WTC11 (cell line): ENCODE measurements around the gene MMP28. TPM values are rescaled to one million over a fixed set of nuclear protein-coding genes. Genes with fewer than 3 reads are reported as not detected.

Experiments
- ATAC-seq: fragments of 200-7000 bp; cut with Tn5 transposase; 2 replicates; pipeline ENCODE4 v1.10.0; 2021; ENCODE audit warnings: mild to moderate bottlenecking, moderate library complexity
- CTCF ChIA-PET: fragments of 300-600 bp; sonication (Branson Sonifier 250); formaldehyde crosslinking; loops from one replicate; lab custom pipeline; 2021; ENCODE audit warnings: antibody characterized with exemption; lab: Charles Lee
- POLR2A ChIA-PET: fragments of 350-600 bp; sonication (Branson Sonifier 250); formaldehyde crosslinking; loops from one replicate; lab custom pipeline; 2021; ENCODE audit warnings: antibody characterized with exemption; lab: Charles Lee
- DNase-seq: peaks from one replicate; pipeline ENCODE4 v3.0.0; 2021; ENCODE audit warnings: low spot score
- H3K27ac Mint-ChIP-seq: 2 replicates; pipeline ENCODE4 v1.8.0; 2021; ENCODE audit warnings: mixed read lengths
- H3K27me3 Mint-ChIP-seq: 2 replicates; pipeline ENCODE4 v1.8.0; 2021; ENCODE audit warnings: low read depth, mild to moderate bottlenecking, moderate library complexity, mixed read lengths
- H3K36me3 Mint-ChIP-seq: 2 replicates; pipeline ENCODE4 v1.8.0; 2021; ENCODE audit warnings: mixed read lengths
- H3K4me1 Mint-ChIP-seq: 2 replicates; pipeline ENCODE4 v1.8.0; 2022; ENCODE audit warnings: mixed read lengths
- H3K4me3 Mint-ChIP-seq: 2 replicates; pipeline ENCODE4 v1.8.0; 2021; ENCODE audit warnings: mild to moderate bottlenecking, moderate library complexity, mixed read lengths
- H3K9me3 Mint-ChIP-seq: 2 replicates; pipeline ENCODE4 v1.8.0; 2021; ENCODE audit warnings: mixed read lengths
- CBFB ChIP-seq: sonication (generic); formaldehyde crosslinking; IDR thresholded peaks from 2 replicates; pipeline ENCODE4 v1.8.1; 2022; ENCODE audit warnings: mild to moderate bottlenecking, low read depth, missing genetic modification reagents
- CTCF ChIP-seq: fragments of 200-600 bp; IDR thresholded peaks from 2 replicates; pipeline ENCODE4 v1.8.0; 2022; ENCODE audit warnings: antibody characterized with exemption
- ELF4 ChIP-seq: sonication (generic); formaldehyde crosslinking; IDR thresholded peaks from 2 replicates; pipeline ENCODE4 v1.8.1; 2022; ENCODE audit warnings: low read depth, mild to moderate bottlenecking, moderate library complexity, missing genetic modification reagents
- EMX1 ChIP-seq: fragments of 250-450 bp; sonication (Bioruptor Pico); IDR thresholded peaks from 2 replicates; pipeline ENCODE4 v1.8.0; 2021; ENCODE audit warnings: mild to moderate bottlenecking
- NFATC4 ChIP-seq: fragments of 250-450 bp; sonication (Bioruptor Pico); IDR thresholded peaks from 2 replicates; pipeline ENCODE4 v1.9.0; 2021; ENCODE audit warnings: mild to moderate bottlenecking
- NR1H2 ChIP-seq: sonication (generic); formaldehyde crosslinking; IDR thresholded peaks from 2 replicates; pipeline ENCODE4 v1.9.0; 2021; ENCODE audit warnings: mild to moderate bottlenecking, moderate library complexity, missing genetic modification reagents
- PRDM15 ChIP-seq: sonication (generic); formaldehyde crosslinking; IDR thresholded peaks from 2 replicates; pipeline ENCODE4 v1.8.0; 2022; ENCODE audit warnings: missing genetic modification reagents
- SMAD4 ChIP-seq: sonication (generic); formaldehyde crosslinking; IDR thresholded peaks from 2 replicates; pipeline ENCODE4 v1.8.0; 2022; ENCODE audit warnings: mild to moderate bottlenecking, missing genetic modification reagents
- SOX15 ChIP-seq: fragments of 250-450 bp; sonication (Bioruptor Pico); IDR thresholded peaks from 2 replicates; pipeline ENCODE4 v1.9.0; 2021; ENCODE audit warnings: mild to moderate bottlenecking
- SP1 ChIP-seq: sonication (generic); formaldehyde crosslinking; conservative IDR thresholded peaks from 2 replicates; pipeline ENCODE4 v1.8.1; 2022; ENCODE audit warnings: missing genetic modification reagents
- STAT6 ChIP-seq: sonication (generic); formaldehyde crosslinking; conservative IDR thresholded peaks from 2 replicates; pipeline ENCODE4 v1.8.1; 2023; ENCODE audit warnings: mild to moderate bottlenecking, low read depth, missing genetic modification reagents, moderate library complexity
- TCF7 ChIP-seq: sonication (generic); formaldehyde crosslinking; IDR thresholded peaks from 2 replicates; pipeline ENCODE4 v1.8.0; 2022; ENCODE audit warnings: mild to moderate bottlenecking, low read depth, missing genetic modification reagents, moderate library complexity
- ZBTB21 ChIP-seq: sonication (generic); formaldehyde crosslinking; IDR thresholded peaks from 2 replicates; pipeline ENCODE4 v1.8.1; 2023; ENCODE audit warnings: mild to moderate bottlenecking, missing genetic modification reagents, borderline replicate concordance
- ZNF232 ChIP-seq: sonication (generic); formaldehyde crosslinking; IDR thresholded peaks from 2 replicates; pipeline ENCODE4 v1.8.0; 2022; ENCODE audit warnings: mild to moderate bottlenecking, missing genetic modification reagents
- ZNF263 ChIP-seq: sonication (generic); formaldehyde crosslinking; IDR thresholded peaks from 2 replicates; pipeline ENCODE4 v1.8.1; 2022; ENCODE audit warnings: low read depth, mild to moderate bottlenecking, moderate library complexity, missing genetic modification reagents
- ZNF317 ChIP-seq: sonication (generic); formaldehyde crosslinking; IDR thresholded peaks from 2 replicates; pipeline ENCODE4 v1.8.1; 2023; ENCODE audit warnings: low read depth, mild to moderate bottlenecking, moderate library complexity, missing genetic modification reagents, borderline replicate concordance
- ZNF671 ChIP-seq: fragments of 250-450 bp; sonication (Bioruptor Pico); IDR thresholded peaks from 2 replicates; pipeline ENCODE4 v1.8.0; 2021; ENCODE audit warnings: mild to moderate bottlenecking
- total RNA-seq: library from RNA; stranded (reverse); gene quantifications from 3 replicates; pipeline ENCODE4 v1.2.3, GENCODE V29; 2021
- TF ChIP-seq, protein P1 (sequence below): fragments of 250-450 bp; sonication (Bioruptor Pico); IDR thresholded peaks from 2 replicates; pipeline ENCODE4 v1.9.0; 2021; ENCODE audit warnings: mild to moderate bottlenecking

MMP28 gene
- total RNA-seq, 1 experiment from 2014 or later, result 0.22 TPM

DNA sequence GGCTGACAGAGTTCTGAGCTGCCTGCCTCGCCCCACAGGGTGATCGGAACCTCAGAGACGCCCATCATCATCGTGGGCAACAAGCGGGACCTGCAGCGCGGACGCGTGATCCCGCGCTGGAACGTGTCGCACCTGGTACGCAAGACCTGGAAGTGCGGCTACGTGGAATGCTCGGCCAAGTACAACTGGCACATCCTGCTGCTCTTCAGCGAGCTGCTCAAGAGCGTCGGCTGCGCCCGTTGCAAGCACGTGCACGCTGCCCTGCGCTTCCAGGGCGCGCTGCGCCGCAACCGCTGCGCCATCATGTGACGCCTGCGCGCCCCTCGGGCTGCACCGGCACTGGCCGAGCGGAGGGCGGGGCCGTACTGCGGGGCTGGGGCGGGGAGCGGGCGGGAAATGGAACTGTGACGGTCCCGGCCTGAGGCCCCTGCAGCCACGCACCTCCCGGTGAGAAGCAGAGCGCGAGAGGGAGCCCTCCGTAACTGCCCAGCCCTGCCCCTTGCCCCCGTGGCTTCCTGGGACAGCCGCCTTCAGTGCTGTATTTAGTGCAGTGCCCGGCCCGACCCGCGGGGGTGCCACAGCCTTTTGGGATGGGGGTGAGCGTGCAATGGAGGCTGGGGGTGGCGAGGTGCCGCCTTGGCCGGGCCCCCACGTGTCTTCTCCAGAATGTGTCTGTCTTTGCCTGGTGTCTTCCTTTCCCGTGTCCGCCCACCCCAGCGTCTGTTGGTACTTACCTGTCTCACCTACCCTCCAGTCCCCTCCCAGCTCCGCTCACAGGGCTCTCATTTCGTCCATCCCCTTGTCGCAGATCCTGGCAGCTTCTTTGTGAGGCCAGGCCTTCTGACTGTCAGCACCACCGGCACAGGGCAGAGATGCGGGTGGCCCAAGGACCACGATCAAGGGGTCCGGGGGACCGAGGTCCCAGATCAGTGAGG is 54.2 kb downstream of the MMP28 start (continued):
- no peak for TF ChIP-seq CTCF
- TF ChIP-seq ZNF671, result no peak
- peak; percentile 96 for TF ChIP-seq TCF7
- no peak for TF ChIP-seq EMX1
- peak; percentile 83; the same call in 1 of the 2 replicates for TF ChIP-seq STAT6 (CRISPR knock-in tag)
- peak; percentile 68; the same call in 1 of the 2 replicates for TF ChIP-seq ELF4 (CRISPR knock-in tag)
- TF ChIP-seq, protein P1, sequence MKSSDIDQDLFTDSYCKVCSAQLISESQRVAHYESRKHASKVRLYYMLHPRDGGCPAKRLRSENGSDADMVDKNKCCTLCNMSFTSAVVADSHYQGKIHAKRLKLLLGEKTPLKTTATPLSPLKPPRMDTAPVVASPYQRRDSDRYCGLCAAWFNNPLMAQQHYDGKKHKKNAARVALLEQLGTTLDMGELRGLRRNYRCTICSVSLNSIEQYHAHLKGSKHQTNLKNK (CRISPR knock-in tag), result no peak
- peak; percentile 93 for TF ChIP-seq SP1 (CRISPR knock-in tag)
- no peak for TF ChIP-seq NFATC4 (CRISPR knock-in tag)
- no peak for TF ChIP-seq SMAD4 (CRISPR knock-in tag)
- TF ChIP-seq NR1H2 (CRISPR knock-in tag), result no peak
- TF ChIP-seq ZNF232 (CRISPR knock-in tag), result peak; percentile 98
- peak; percentile 66; the same call in 1 of the 2 replicates for TF ChIP-seq ZNF317 (CRISPR knock-in tag)
- no peak for TF ChIP-seq ZNF263
- TF ChIP-seq SOX15 (CRISPR knock-in tag), result no peak
- TF ChIP-seq CBFB (CRISPR knock-in tag), result peak; percentile 97
- peak; percentile 98 for TF ChIP-seq ZBTB21

DNA sequence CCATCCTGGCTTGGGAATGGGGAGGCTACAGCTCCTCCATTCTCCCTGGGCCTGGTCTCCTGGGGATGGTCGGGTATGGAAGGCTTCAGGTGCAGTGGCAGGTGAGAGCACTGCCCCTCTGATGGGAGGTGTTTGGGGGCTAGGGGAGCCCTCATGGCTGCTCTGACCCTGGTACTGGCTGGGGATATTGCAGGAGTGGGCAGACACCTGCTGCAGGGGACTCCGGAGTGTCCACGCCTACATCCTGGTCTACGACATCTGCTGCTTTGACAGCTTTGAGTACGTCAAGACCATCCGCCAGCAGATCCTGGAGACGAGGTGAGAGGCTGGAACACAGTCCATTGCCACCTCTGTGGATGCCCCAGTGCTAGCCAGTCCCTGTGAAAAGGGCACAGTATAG is 55.2 kb downstream of the MMP28 start:
- peaks cover 8% of the 10 kb centered on the region; the same call in 1 of the 2 replicates for H3K36me3 Mint-ChIP-seq
- H3K27me3 Mint-ChIP-seq, result peaks cover 51% of the 10 kb centered on the region
- DNase-seq (no peak), ATAC-seq (no peak)
- ChIA-PET POLR2A (interaction anchor here (1.2 kb wide), 1 partner anchor 9 kb away, joined by 3 read pairs; the partner anchor contains the start of gene RASL10B), CTCF (interaction anchor here (1.0 to 1.3 kb wide), 2 partner anchors 24 to 27 kb away, joined by 3 to 5 read pairs; no protein-coding TSS in a partner anchor)
- TF ChIP-seq PRDM15, result 0 out of 2 replicates have a peak, but pooled peaks have one; percentile 20
- TF ChIP-seq NR1H2 (CRISPR knock-in tag), result no peak
- no peak overlapping the region for H3K27ac Mint-ChIP-seq
- no peaks in the 10 kb centered on the region for H3K9me3 Mint-ChIP-seq
- H3K4me3 Mint-ChIP-seq, result no peak overlapping the region
- peaks cover 6% of the 10 kb centered on the region for H3K4me1 Mint-ChIP-seq
